Measurements from ENCODE around the gene ADGRB3.

DNA sequence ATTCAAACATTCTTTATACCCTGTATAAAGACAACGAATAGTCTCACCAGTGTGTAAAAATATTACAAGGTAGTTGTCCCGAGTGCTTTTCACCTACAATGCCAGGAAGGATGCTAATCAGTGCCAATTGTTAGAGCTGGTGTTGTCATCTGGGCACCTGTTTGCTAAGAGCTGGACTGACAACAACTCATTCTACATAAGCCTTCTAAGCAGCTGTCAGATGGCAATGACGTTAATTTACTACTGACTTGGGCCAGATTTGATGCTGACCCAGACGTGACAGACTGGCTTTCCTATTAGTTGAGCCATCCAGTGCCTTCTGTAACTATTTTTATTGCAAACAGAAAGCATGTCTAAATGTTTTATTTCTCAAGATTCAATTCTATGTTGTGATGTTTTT lies 355.2 kb downstream of the ADGRB3 start:
- TF ChIP-seq, protein P1, sequence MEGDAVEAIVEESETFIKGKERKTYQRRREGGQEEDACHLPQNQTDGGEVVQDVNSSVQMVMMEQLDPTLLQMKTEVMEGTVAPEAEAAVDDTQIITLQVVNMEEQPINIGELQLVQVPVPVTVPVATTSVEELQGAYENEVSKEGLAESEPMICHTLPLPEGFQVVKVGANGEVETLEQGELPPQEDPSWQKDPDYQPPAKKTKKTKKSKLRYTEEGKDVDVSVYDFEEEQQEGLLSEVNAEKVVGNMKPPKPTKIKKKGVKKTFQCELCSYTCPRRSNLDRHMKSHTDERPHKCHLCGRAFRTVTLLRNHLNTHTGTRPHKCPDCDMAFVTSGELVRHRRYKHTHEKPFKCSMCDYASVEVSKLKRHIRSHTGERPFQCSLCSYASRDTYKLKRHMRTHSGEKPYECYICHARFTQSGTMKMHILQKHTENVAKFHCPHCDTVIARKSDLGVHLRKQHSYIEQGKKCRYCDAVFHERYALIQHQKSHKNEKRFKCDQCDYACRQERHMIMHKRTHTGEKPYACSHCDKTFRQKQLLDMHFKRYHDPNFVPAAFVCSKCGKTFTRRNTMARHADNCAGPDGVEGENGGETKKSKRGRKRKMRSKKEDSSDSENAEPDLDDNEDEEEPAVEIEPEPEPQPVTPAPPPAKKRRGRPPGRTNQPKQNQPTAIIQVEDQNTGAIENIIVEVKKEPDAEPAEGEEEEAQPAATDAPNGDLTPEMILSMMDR (IDR thresholded peaks at IDR 0.05; ENCODE audit: low read length): no peak
- no peak for TF ChIP-seq EZH2 (IDR thresholded peaks at IDR 0.05; ENCODE audit: borderline replicate concordance, low read length)
